AG09319 (cell line): Measurements from ENCODE around the gene SPOCK1.
"Not testable (repeated sequence)": the region's sequence is repeated elsewhere in the genome, so short reads cannot be mapped to it uniquely, and the experiment has no call there.

ENCODE experiments used
- DNase-seq: peaks from one replicate; pipeline ENCODE4 v3.0.0-alpha.2; 2010; ENCODE audit warnings: low read depth; ENCODE audit errors: extremely low read depth
- TF ChIP-seq, protein P1 (sequence below): IDR thresholded peaks from 2 replicates; pipeline ENCODE4 v1.5.1; 2011; ENCODE audit warnings: low read depth, mild to moderate bottlenecking, inconsistent platforms, low read length, moderate library complexity

The SPOCK1 gene

DNA sequence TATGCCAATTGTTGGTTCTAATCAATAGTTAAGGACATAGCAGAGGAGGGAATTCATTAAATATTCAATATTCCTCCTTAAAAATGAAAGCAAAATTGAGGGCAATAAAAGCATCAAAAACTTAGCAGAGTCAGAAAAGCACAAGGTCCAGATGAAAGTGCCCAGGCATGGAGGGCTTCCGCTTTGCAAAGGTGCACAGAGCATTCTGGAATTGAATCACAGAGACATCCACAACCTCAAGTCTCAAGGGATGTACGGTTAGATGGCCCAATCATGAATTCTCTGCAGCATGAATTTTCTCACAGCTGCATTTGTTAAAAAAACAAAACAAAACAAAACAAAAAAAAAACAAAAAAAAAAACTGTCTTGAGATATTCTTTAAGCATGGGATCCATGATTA is 253.7 kb downstream of the SPOCK1 start:
- no peak for DNase-seq
- TF ChIP-seq, protein P1, sequence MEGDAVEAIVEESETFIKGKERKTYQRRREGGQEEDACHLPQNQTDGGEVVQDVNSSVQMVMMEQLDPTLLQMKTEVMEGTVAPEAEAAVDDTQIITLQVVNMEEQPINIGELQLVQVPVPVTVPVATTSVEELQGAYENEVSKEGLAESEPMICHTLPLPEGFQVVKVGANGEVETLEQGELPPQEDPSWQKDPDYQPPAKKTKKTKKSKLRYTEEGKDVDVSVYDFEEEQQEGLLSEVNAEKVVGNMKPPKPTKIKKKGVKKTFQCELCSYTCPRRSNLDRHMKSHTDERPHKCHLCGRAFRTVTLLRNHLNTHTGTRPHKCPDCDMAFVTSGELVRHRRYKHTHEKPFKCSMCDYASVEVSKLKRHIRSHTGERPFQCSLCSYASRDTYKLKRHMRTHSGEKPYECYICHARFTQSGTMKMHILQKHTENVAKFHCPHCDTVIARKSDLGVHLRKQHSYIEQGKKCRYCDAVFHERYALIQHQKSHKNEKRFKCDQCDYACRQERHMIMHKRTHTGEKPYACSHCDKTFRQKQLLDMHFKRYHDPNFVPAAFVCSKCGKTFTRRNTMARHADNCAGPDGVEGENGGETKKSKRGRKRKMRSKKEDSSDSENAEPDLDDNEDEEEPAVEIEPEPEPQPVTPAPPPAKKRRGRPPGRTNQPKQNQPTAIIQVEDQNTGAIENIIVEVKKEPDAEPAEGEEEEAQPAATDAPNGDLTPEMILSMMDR, result no peak

DNA sequence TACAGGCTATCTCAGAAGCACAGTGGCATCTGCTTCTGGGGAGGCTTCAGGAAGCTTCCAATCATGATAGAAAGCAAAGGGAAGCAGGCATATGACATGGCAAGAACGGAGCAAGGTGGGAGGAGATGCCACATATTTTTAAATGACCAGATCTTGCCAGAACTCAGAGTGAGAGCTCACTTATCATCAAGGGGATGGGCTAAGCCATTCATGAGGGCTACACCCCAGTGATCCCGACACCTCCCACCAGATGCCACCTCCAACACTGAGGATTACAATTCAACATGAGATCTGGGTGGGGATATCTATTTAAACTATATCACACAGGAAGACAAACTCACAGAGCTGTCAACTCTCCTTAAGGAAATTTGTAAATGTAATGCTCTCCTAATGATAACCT is 258.8 kb downstream of the SPOCK1 start:
- TF ChIP-seq, protein P1, result no peak
- DNase-seq, result no peak

DNA sequence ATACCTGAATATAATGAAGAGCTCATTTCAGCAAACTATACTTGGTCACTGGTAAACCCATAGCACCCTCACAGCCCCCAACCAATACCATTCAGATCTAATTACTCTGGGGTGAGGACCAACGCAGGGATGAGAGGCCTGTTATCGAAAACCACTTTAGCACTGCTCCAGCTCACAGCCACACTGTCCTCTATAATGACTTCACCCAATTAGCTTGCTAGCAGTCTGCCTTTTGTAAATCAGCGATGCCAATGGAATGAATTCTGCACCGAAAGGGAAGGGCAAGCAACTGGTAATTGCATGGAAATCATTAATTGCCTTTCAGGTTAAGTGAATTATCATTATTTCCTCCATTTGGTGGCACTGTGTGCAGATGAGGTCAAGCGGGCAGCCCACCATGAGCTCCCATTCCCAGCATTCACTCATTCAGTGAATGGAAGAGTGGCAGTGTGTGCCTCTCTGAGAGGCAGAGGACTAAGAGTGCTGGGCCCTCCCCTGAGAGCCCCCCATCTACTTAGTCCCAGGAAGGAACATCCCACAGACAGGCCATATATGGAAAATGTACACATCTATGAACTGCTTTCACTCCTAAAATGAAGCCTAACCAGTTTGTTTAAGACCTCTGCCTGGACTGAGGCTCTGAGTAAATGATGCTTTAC is 262.1 kb downstream of the SPOCK1 start:
- no peak for DNase-seq
- TF ChIP-seq, protein P1, result no peak

DNA sequence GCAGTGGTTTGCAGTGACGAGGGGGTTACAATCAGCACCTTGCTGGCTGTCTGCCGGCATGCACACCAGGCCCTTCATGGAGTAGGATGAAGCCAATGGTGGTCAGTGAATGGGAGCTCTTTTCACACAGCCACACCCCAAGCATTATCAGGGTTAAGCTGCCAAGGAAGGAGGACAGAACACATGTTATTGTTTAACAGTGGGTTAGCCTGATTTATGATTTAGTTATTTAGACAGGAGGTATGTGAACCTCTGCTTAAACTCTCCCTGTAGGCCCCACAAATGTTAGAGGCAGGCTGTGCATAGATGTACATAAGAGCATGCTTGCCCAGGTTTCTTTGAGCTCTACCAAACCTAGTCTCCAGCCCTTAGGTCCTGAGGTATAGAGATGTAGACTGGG is 262.9 kb downstream of the SPOCK1 start:
- DNase-seq, result no peak
- TF ChIP-seq, protein P1, result no peak

DNA sequence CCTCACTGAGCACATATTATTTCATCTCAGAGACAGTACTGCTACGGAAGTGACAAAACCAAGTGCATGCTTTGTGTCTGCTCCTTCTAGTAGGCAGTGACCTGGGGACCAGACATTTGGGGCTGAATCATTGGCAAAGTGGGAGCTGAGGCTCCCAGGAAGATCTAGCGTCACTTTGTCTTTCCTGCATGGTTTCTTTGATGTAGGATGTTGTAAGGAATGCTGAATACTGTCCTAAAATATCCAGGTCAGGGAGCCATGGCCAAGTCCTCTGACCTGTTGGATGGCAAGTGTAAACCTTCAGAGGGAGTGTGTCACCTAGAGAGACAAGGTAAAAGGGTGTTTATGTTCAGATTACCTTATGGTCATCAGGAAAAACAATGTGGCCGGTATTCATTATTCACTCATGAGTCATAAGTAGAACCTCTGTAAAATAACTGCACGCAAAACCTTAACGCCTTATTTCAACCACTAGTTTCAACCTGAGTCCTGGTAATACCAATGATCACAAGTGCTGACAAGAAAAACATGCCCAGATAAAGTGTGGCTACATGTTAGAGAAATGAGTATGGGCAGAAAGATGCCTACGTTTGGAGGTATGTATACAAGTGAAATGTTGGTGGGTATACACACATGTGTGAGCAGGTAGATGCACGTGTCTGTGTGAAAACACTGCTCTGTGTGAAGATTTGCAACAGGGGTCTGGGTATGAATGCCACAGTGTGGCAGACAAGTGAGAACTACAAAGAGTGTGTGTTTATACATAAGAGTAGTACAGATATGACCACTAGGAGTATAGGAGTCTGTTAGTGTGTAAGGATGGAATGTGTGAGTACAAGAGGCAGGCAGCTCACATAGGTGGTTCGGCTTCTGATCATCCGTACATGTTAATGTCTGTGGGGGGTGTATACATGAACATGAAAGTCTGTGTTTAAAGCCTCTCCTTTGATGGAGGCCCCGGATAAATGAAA is 263.9 kb downstream of the SPOCK1 start:
- DNase-seq, result no peak
- TF ChIP-seq, protein P1, result no peak

DNA sequence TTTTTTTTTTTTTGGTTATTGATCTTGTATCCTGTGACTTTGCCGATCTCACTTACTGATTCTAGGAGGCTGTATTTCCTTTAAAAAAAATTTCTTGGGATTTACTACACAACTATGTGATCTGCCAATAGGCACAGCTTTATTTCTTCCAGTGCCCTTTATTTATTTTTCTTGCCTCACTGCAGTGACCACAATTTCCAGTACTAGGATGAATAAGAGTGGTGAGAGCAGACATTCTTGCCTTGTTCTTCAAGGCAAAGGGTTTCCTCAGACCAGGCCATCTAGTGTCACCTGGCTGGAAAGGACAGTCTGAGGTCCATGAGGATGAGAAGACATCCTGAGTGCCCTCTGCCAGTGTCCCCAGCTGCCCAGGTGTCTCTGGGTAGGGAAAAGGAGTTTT is 265.4 kb downstream of the SPOCK1 start:
- no peak for DNase-seq

DNA sequence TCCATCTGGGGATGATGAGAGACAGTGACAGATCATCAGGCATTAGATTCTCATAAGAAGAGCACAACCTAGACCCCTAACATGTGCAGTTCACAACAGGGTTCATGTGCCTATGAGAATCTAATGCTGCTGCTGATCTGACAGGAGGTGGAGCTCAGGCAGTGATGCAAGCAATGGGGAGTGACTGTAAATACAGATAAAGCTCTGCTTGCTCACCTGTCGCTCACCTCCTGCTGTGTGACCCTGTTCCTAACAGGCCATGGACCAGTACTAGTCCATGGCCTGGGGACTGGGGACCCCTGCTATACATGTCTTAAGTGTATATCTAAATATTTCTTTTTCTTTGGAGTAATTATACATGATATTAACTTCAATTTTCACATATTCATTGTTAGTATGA is 265.8 kb downstream of the SPOCK1 start:
- DNase-seq, result not testable (repeated sequence)

More for the DNA sequence above, 265.4 kb downstream of the SPOCK1 start:
- TF ChIP-seq, protein P1, result no peak
